Measurements from ENCODE around the gene GGT5.
"Not testable (repeated sequence)": the region's sequence is repeated elsewhere in the genome, so short reads cannot be mapped to it uniquely, and the experiment has no call there.

Gene GGT5

GRCh38 chr22:24285245-24285644 is 40.4 kb upstream of the GGT5 start:
- peaks cover 21% of the 10 kb centered on the region; the same call in 1 of the 2 replicates for H4K20me1 ChIP-seq (ENCODE audit: control insufficient read depth, insufficient read depth, low read depth, low read length)
- H3K27me3 ChIP-seq (ENCODE audit: control insufficient read depth, low read length): no peaks in the 10 kb centered on the region
- TF ChIP-seq CTCF (IDR thresholded peaks at IDR 0.05; ENCODE audit: low read depth, low read length, poor library complexity, severe bottlenecking): no peak
- no peak for TF ChIP-seq EZH2phosphoT487 (IDR thresholded peaks at IDR 0.05; ENCODE audit: borderline replicate concordance, low read length)
- peaks cover 21% of the 10 kb centered on the region for H3K4me1 ChIP-seq (ENCODE audit: control insufficient read depth, low read length)
- H3F3A ChIP-seq (ENCODE audit: control insufficient read depth, insufficient read depth): no peaks in the 10 kb centered on the region
- no peak overlapping the region for H3K4me2 ChIP-seq (ENCODE audit: low read length)
- no peak overlapping the region for H3K27ac ChIP-seq (ENCODE audit: low read depth, low read length)
- H3K9me3 ChIP-seq (ENCODE audit: control insufficient read depth, insufficient read depth, low read length): no peaks in the 10 kb centered on the region
- H3K79me2 ChIP-seq (ENCODE audit: control insufficient read depth, low read length): peaks cover 95% of the 10 kb centered on the region
- H3K36me3 ChIP-seq (ENCODE audit: control insufficient read depth, low read length): peaks cover 34% of the 10 kb centered on the region
- no peak overlapping the region for H3K4me3 ChIP-seq (ENCODE audit: low read length)
- H3K9me2 ChIP-seq (replicated peaks; ENCODE audit: control insufficient read depth, low read length): no peaks in the 10 kb centered on the region

GRCh38 chr22:24284747-24285203 is 39.9 kb upstream of the GGT5 start:
- Histone ChIP-seq H3K79me2 (ENCODE audit: control insufficient read depth, low read length) (peaks cover 92% of the 10 kb centered on the region), H3K27me3 (ENCODE audit: control insufficient read depth, low read length) (no peaks in the 10 kb centered on the region), H3K4me3 (ENCODE audit: low read length) (no peak overlapping the region), H3K4me1 (ENCODE audit: control insufficient read depth, low read length) (peaks cover 16% of the 10 kb centered on the region), H3K9me3 (ENCODE audit: control insufficient read depth, insufficient read depth, low read length) (no peaks in the 10 kb centered on the region), H3K27ac (ENCODE audit: low read depth, low read length) (no peak overlapping the region), H4K20me1 (ENCODE audit: control insufficient read depth, insufficient read depth, low read depth, low read length) (peaks cover 17% of the 10 kb centered on the region; the same call in 1 of the 2 replicates), H3K4me2 (ENCODE audit: low read length) (no peak overlapping the region), H3F3A (ENCODE audit: control insufficient read depth, insufficient read depth) (no peaks in the 10 kb centered on the region), H3K9me2 (replicated peaks; ENCODE audit: control insufficient read depth, low read length) (no peaks in the 10 kb centered on the region), H3K36me3 (ENCODE audit: control insufficient read depth, low read length) (peaks cover 30% of the 10 kb centered on the region)
- TF ChIP-seq EZH2phosphoT487 (IDR thresholded peaks at IDR 0.05; ENCODE audit: borderline replicate concordance, low read length) (no peak), CTCF (IDR thresholded peaks at IDR 0.05; ENCODE audit: low read depth, low read length, poor library complexity, severe bottlenecking) (no peak)

- Histone ChIP-seq H3K36me3 (ENCODE audit: control insufficient read depth, low read length) (peaks cover 33% of the 10 kb centered on the region), H3F3A (ENCODE audit: control insufficient read depth, insufficient read depth) (no peaks in the 10 kb centered on the region), H3K27me3 (ENCODE audit: control insufficient read depth, low read length) (no peaks in the 10 kb centered on the region), H3K9me2 (replicated peaks; ENCODE audit: control insufficient read depth, low read length) (no peaks in the 10 kb centered on the region), H4K20me1 (ENCODE audit: control insufficient read depth, insufficient read depth, low read depth, low read length) (peaks cover 16% of the 10 kb centered on the region; the same call in 1 of the 2 replicates), H3K4me2 (ENCODE audit: low read length) (no peak overlapping the region), H3K79me2 (ENCODE audit: control insufficient read depth, low read length) (peaks cover 88% of the 10 kb centered on the region), H3K4me1 (ENCODE audit: control insufficient read depth, low read length) (peaks cover 12% of the 10 kb centered on the region), H3K27ac (ENCODE audit: low read depth, low read length) (no peak overlapping the region), H3K9me3 (ENCODE audit: control insufficient read depth, insufficient read depth, low read length) (no peaks in the 10 kb centered on the region), H3K4me3 (ENCODE audit: low read length) (no peak overlapping the region)
- TF ChIP-seq EZH2phosphoT487 (IDR thresholded peaks at IDR 0.05; ENCODE audit: borderline replicate concordance, low read length) (no peak), CTCF (IDR thresholded peaks at IDR 0.05; ENCODE audit: low read depth, low read length, poor library complexity, severe bottlenecking) (no peak)
Observed at GRCh38 chr22:24282401-24282800, 37.5 kb upstream of the GGT5 start.

- H3K9me2 ChIP-seq (replicated peaks; ENCODE audit: control insufficient read depth, low read length); H3K27me3 ChIP-seq (ENCODE audit: control insufficient read depth, low read length); H3F3A ChIP-seq (ENCODE audit: control insufficient read depth, insufficient read depth); H3K4me3 ChIP-seq (ENCODE audit: low read length); H4K20me1 ChIP-seq (ENCODE audit: control insufficient read depth, insufficient read depth, low read depth, low read length); H3K27ac ChIP-seq (ENCODE audit: low read depth, low read length); H3K9me3 ChIP-seq (ENCODE audit: control insufficient read depth, insufficient read depth, low read length); H3K4me2 ChIP-seq (ENCODE audit: low read length): not testable (repeated sequence)
- peaks cover 90% of the 10 kb centered on the region for H3K79me2 ChIP-seq (ENCODE audit: control insufficient read depth, low read length)
- H3K4me1 ChIP-seq (ENCODE audit: control insufficient read depth, low read length): peaks cover 17% of the 10 kb centered on the region
- H3K36me3 ChIP-seq (ENCODE audit: control insufficient read depth, low read length): peaks cover 25% of the 10 kb centered on the region
Observed at GRCh38 chr22:24280363-24280762, 35.5 kb upstream of the GGT5 start.
